Measurements from ENCODE around the gene PRKAG1. TPM values are rescaled to one million over a fixed set of nuclear protein-coding genes. Genes with fewer than 3 reads are reported as not detected.

Gene PRKAG1
- total RNA-seq, 2 experiments from 2014 or later: 58.9 to 66.0 TPM

DNA sequence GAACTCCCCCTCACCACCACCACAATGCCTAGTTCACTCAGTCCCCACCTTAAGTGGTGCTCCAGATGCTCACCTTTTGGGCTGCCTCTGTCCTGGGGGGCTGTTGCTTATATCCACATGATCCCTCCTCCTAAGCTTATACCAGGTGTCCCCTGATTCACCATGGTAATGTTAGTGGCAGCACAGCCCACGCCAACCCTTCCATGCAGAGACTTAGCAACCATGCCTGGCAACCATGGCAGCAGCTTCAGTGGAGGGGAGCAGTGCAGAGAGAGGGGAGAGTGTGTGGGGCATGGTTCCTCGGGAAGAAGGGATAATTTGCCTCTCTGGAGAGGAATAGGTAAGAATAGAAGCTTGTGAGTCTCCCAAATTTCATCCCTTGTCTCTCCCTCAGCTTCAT, 18.2 kb downstream of the PRKAG1 start:
- H3K4me3 Mint-ChIP-seq: no peak overlapping the region
- no peaks in the 10 kb centered on the region for H3K9me3 Mint-ChIP-seq (ENCODE audit: low read depth)
- peaks cover 30% of the 10 kb centered on the region for H3K36me3 Mint-ChIP-seq
- no peak for ATAC-seq
- DNase-seq: no peak
- H3K4me1 Mint-ChIP-seq: peaks cover 30% of the 10 kb centered on the region
- no peak overlapping the region for H3K27ac Mint-ChIP-seq
- CTCF ChIA-PET: interaction anchor here (0.9 to 31.7 kb wide), 15 partner anchors 15 to 235 kb away, joined by 3 to 921 read pairs (median 4); partner anchors contain the start of genes ARF3, DHH, FKBP11 and RHEBL1
- peaks cover 32% of the 10 kb centered on the region for H3K27me3 Mint-ChIP-seq

DNA sequence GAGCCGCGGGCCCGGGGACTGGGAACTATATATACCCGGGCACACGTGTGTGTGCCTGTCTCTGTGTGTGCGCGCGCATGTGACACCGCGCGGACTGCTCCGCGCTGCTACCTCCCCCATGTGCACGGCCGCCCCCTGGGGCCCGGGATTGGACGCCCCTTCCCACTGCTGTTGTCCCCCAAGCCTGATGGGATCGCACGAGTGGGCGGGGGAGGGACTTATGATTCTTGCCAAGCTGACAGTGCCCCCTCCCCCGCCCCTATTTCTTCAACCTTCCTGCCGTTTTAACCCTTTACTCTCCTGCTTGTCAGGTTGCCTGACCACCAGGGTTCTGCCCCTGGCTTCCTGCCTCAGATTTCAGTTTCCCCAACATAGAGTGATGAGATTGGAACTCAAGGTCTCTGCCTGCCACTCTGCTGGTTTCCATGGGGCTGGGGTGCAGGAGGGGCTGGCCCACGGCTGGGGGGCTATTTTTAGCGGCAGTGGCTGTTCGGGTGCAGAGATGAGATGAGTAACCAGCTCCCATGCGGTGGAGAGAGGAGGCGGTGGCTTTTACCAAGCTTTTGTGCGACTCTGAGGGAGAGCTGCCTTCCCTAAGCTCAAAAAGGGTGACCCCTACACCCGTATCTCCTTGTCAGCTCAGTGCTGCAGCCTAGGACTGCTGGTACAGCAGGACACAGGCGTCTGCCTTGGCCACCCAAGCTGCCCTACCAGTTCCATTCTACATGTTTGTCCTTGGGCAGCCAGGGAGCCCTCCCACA, 19.0 kb downstream of the PRKAG1 start, which contains the start of gene DDN:
Gene DDN, minus strand, starts transcription at position 5 of the 761 bp plus-strand sequence. CDS start 88 bp downstream, outside the sequence.
- Mint-ChIP-seq H3K9me3 (ENCODE audit: low read depth) (no peaks in the 10 kb centered on the region), H3K36me3 (peaks cover 24% of the 10 kb centered on the region), H3K4me1 (peaks cover 34% of the 10 kb centered on the region), H3K27me3 (peaks cover 38% of the 10 kb centered on the region), H3K4me3 (peak within 1 kb of the TSS; percentile 65), H3K27ac (peak within 1 kb of the TSS; percentile 65)
- CTCF ChIA-PET: interaction anchor here (0.7 to 31.7 kb wide), 18 partner anchors 9 to 236 kb away, joined by 3 to 921 read pairs (median 5); partner anchors contain the start of genes ARF3, DDX23, DHH and PRKAG1
- DNase-seq (peak; percentile 78), ATAC-seq (peak; percentile 72)

DNA sequence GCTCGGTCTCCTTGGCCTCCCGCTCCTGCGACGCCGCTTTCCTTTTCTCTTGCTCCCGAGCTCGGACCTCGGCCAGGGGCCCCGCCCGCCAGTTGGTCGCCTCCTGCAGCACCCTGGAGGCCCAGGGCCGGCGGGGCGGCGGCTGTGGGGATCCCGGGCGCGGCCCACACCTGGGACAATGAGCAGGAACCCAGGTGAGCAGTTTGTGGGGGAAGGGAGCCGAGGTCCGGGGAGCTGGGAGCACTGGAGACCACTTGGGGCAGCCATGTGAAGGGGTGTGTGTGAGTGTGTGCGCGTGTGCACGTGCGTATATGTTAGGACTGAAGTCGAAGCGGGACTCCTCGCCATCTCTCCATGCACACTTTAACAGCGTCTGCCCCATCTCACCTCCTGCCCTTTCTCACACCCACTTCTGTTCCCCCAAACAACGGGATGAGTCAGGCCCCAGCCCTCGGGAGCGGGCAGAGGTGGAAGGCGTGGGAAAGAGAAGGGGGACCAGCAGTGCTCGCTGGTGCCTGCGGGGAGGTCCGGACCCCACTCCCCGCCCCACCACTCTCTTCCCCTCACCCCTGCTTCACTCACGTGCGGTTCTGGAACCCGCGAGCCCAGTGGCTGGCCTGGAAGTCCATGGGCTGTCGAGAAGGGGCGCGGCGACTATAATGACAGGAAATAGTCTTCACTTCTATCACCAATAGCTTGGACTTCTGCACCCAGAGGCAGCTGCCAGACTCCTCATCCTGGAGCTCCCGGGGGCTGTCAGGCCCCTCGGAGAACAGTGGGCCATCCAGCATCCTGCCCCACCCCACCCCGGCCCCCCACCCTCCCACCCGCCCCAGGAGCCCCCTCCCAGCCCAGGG, 19.9 kb downstream of the PRKAG1 start:
- DNase-seq (peak; percentile 49), ATAC-seq (peak; percentile 17)
- Mint-ChIP-seq H3K4me3 (peak overlapping the region; percentile 65), H3K9me3 (ENCODE audit: low read depth) (no peaks in the 10 kb centered on the region), H3K36me3 (peaks cover 20% of the 10 kb centered on the region), H3K27ac (no peak overlapping the region), H3K27me3 (peaks cover 47% of the 10 kb centered on the region), H3K4me1 (peaks cover 34% of the 10 kb centered on the region)
- CTCF ChIA-PET: interaction anchor here (0.9 to 31.7 kb wide), 15 partner anchors 16 to 237 kb away, joined by 3 to 921 read pairs (median 11); partner anchors contain the start of genes ARF3, DDX23, DHH and PRKAG1

DNA sequence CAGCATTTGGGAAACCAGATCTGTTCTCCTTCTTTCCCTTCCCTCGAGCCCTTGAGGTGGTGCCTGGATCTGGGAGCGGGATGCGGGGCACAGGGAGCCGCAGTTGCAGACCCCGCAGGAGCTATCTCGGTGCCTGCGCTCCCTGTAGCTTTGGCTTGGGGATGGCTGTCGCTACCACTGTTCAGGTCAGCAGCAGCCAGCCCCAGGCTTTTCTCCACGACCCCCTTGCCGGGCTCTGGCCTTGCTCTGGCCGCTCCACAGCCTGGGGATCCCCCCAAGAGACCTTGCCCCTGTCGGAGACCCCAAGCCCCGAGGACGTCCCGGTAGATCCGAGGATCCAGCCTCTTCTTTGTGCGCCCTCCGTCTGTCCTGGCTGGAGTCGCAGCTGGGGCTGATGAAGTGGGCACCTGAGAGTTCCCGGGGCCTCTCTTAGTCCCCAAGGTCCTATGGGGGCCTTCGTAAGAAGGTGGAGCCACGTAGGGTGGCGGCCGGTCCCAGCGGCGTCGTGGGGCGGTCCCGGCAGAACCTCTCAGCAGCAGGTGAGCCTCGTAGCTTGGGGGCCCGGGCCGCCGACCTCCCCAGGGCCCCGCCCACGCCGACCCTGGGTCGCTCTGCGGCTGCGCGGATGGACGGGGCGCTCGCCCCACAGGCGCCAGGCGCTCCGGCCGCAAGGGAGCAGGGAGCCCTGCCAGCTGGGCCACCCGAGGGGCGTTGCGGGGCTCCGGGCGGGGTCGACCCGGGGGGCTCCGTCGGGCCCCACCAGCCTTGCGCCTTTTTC, 20.7 kb downstream of the PRKAG1 start:
- ATAC-seq: peak; percentile 10
- Mint-ChIP-seq H3K4me1 (peaks cover 35% of the 10 kb centered on the region), H3K36me3 (peaks cover 19% of the 10 kb centered on the region), H3K27me3 (peaks cover 52% of the 10 kb centered on the region), H3K4me3 (peak overlapping the region; percentile 65), H3K27ac (no peak overlapping the region), H3K9me3 (ENCODE audit: low read depth) (no peaks in the 10 kb centered on the region)
- CTCF ChIA-PET: interaction anchor here (0.7 to 31.7 kb wide), 19 partner anchors 19 to 145 kb away, joined by 3 to 921 read pairs (median 7); partner anchors contain the start of genes ARF3, DDX23, DHH and LMBR1L
- DNase-seq: no peak

DNA sequence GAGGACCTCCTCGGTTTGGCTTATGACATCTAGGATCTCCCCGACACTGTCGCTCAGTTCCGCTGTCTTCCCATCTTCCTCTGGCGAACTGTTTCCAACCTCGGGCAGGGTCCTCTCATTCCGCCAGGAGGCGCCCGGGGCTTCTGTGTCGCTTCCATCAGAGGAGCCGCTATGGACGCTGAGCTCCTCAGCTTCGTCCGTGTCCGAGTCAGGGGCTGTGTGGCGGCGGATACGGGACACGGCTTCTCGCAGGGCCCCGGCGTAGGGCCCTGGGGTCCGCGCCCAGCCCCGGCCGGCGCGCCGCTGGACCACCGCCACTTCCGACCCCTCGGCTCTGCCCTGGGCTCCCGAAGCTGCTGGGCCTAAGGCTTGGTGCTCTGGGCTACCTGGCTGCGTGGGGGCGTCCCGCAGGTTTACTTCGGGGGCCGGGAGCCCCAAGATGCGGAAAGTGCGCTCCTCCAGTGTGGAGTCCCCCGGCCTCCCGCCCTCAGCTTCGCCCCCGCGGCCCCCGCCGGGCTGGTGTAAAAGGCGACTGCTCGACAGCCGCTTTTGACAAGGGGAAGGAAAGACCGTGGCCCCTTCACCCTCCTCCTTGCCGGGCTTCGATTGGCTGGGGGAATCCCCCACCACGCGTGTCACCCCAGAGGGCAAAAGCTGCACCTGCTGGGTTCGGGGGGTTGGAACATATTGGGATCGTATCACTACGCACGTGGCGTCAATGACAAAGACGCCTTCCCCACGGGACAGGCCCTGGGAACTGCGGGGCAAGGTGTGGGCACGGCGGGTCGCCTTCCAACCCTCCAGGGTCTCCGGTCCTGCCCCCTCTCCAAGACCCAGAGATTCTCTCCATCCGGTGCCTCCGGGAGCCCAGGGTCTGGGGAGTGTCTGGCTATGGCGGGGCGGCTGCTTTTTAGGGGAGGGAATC, 21.5 kb downstream of the PRKAG1 start:
- H3K4me3 Mint-ChIP-seq: no peak overlapping the region
- peaks cover 55% of the 10 kb centered on the region for H3K27me3 Mint-ChIP-seq
- H3K36me3 Mint-ChIP-seq: peaks cover 13% of the 10 kb centered on the region
- ATAC-seq (peak; percentile 35), DNase-seq (peak; percentile 74)
- no peaks in the 10 kb centered on the region for H3K9me3 Mint-ChIP-seq (ENCODE audit: low read depth)
- H3K4me1 Mint-ChIP-seq: peaks cover 35% of the 10 kb centered on the region
- H3K27ac Mint-ChIP-seq: no peak overlapping the region
- CTCF ChIA-PET: interaction anchor here (0.7 to 31.7 kb wide), 34 partner anchors 9 to 245 kb away, joined by 3 to 921 read pairs (median 4); partner anchors contain the start of genes ARF3, DDX23, DHH and FKBP11

DNA sequence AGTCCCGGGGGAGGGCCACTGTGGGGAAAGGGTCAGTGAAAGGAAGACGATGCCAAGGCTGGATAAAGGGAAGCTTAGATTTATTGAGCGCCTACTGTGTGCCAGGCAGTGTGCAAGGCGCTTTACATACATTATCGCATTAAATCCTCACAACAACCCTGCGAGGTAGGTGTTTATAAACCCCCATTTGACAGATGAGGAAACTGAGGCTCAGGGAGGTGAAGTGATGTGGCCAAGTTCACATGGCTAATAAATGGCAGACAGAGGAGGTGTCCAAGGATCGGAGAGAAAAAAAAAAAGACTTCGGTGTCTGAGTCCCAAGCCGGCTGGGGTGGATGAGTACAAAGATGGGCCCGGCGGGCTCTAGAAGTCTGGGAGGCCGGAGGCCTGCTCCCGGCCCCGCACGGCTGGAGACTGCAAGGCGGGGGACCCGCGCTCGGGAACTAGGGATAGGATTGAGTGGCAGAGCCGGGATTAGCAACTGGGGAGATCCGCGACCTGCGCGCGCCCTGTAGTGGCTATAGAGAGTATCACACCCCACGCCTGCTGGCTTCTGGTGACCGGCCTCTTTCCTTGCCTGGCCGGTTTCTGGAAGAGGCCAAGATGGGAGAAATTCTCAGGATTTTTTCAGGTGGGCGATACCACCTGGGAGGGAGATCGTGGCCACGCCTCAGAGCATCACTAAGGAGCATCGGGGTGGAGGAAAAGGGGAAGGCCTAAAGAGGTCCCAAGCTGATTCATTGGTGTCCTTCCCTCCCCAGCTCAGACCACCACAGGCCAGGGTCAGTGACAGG, 23.3 kb downstream of the PRKAG1 start:
- CTCF ChIA-PET: interaction anchor here (0.9 to 31.7 kb wide), 11 partner anchors 10 to 142 kb away, joined by 3 to 921 read pairs (median 11); partner anchors contain the start of genes ARF3, DDX23, WNT1 and WNT10B
- Mint-ChIP-seq H3K4me1 (peaks cover 33% of the 10 kb centered on the region), H3K27me3 (peaks cover 60% of the 10 kb centered on the region), H3K36me3 (peaks cover 2% of the 10 kb centered on the region), H3K9me3 (ENCODE audit: low read depth) (no peaks in the 10 kb centered on the region), H3K4me3 (no peak overlapping the region), H3K27ac (no peak overlapping the region)
- ATAC-seq: peak; percentile 44
- DNase-seq: peak; percentile 65

DNA sequence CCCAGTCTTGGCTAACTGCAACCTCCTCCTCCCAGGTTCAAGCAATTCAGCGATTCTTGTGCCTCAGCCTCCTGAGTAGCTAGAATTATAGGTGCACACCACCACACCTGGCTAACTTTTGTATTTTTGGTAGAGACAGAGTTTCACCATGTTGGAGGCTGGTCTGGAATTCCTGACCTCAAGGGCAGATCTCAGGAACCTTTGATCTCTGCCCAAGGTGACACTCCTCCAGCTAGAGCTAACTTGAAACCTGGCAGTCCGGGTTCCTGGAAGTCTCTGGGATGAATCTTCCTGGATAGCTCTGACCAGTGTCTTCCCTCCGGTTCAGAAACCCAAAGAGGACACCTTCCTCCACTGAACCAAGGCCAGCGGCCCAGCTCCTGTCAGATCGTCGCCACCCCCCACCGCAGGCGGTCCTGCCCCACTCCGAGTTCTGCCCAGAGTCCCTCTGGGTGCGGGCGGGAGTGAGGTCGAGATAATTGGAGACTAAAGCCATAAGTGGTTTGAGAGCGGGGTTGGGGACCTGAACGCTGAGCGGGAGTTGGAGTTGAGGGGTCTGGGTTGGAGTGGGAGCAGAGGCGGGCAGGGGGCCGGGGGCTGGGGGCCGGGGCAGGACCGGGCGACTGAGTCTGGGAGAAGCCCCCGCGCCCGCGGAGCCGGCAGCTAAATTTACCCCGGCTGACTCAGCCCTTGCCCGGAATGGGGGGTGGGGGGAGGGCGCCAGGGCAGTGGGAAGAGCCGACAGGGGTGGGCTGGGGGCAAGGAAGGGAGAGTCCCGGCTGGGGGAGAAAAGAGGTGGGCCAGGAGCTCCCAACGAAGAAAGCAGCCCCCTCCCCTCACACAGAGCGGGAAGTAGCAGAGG, 24.1 kb downstream of the PRKAG1 start:
- CTCF ChIA-PET: interaction anchor here (0.9 to 31.7 kb wide), 8 partner anchors 24 to 141 kb away, joined by 3 to 921 read pairs (median 18); partner anchors contain the start of genes ARF3, DDX23, WNT1 and WNT10B
- H3K4me3 Mint-ChIP-seq: no peak overlapping the region
- H3K27ac Mint-ChIP-seq: no peak overlapping the region
- no peak for DNase-seq
- H3K27me3 Mint-ChIP-seq: peaks cover 62% of the 10 kb centered on the region
- ATAC-seq: no peak
- H3K36me3 Mint-ChIP-seq: no peaks in the 10 kb centered on the region
- H3K4me1 Mint-ChIP-seq: peaks cover 25% of the 10 kb centered on the region
- H3K9me3 Mint-ChIP-seq (ENCODE audit: low read depth): no peaks in the 10 kb centered on the region

DNA sequence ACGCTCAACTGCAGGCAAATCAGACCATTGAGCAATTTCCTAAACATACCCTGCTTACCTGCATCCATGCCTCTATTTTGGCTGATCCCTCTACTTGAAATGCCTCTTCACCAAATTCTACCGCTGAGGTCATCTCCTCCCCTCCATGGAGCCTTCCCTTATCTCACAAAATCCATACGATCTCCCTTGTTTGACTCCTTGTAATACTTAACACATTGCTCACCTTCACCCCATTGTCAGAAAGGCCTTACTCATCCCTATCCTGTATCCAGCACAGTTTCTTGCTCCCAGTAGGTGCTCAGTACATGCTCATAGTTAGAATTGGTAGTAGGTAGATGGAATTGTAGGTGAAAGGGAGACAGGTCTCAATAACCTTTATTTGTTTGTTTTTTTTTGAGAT, 24.8 kb downstream of the PRKAG1 start:
- CTCF ChIA-PET: interaction anchor here (1.0 to 31.7 kb wide), 8 partner anchors 9 to 341 kb away, joined by 3 to 921 read pairs (median 10); partner anchors contain the start of genes ARF3, DDX23, WNT1 and WNT10B
- DNase-seq: no peak
- Mint-ChIP-seq H3K4me3 (no peak overlapping the region), H3K36me3 (no peaks in the 10 kb centered on the region), H3K9me3 (ENCODE audit: low read depth) (no peaks in the 10 kb centered on the region), H3K4me1 (peaks cover 19% of the 10 kb centered on the region), H3K27me3 (peaks cover 67% of the 10 kb centered on the region), H3K27ac (no peak overlapping the region)
- no peak for ATAC-seq

DNA sequence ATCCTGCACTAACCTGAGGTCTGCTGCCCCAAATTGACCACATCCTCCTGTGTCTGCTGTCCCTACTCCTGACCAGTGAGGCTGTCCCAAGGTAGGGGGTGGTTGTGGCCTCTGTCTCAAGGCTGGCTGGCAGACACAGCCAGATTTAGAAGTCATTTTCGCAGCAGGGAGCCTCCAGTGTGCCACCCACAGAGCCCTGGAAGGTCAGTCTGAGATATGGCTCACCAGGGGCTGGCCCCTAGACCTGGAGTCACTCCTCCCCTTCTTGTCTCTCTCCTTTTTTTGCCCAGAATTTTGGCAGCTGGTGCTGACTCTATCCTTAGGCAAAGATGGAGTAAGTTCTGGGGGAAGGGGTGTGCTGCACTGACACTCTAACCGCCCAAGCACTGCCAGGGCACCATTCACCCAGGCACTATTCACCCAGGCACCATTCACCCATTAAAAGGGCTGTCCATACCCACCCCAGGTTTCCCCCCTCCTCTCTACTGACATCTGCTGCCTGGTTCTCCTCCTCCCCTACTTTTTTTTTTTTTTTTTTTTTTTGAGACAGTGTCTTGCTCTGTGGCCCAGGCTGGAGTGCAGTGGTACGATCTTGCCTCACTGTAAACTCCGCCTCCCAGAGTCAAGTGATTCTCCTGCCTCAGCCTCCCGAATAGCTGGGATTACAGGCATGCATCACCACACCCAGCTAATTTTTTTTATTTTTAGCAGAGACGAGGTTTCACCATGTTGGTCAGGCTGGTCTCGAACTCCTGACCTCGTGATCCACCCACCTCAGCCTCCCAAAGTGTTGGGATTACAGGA, 27.1 kb downstream of the PRKAG1 start:
- H3K36me3 Mint-ChIP-seq: no peaks in the 10 kb centered on the region
- CTCF ChIA-PET: interaction anchor here (0.6 to 31.7 kb wide), 6 partner anchors 10 to 198 kb away, joined by 3 to 921 read pairs (median 4); partner anchors contain the start of genes ARF3, DDX23, TUBA1A and WNT1
- no peak overlapping the region for H3K4me3 Mint-ChIP-seq
- H3K4me1 Mint-ChIP-seq: peaks cover 13% of the 10 kb centered on the region
- peaks cover 67% of the 10 kb centered on the region for H3K27me3 Mint-ChIP-seq
- DNase-seq: no peak
- no peaks in the 10 kb centered on the region for H3K9me3 Mint-ChIP-seq (ENCODE audit: low read depth)
- no peak for ATAC-seq
- no peak overlapping the region for H3K27ac Mint-ChIP-seq
